ENCODE measurements around the gene C22orf39. TPM values are rescaled to one million over a fixed set of nuclear protein-coding genes. Genes with fewer than 3 reads are reported as not detected.

Gene C22orf39
- total RNA-seq, 1 donor: 14.8 TPM

- H3K27me3 ChIP-seq (ENCODE audit: insufficient read depth, low read length): no peaks in the 10 kb centered on the region
- peaks cover 55% of the 10 kb centered on the region for H3K36me3 ChIP-seq (ENCODE audit: insufficient read depth, low read length)
- no peak for DNase-seq (ENCODE audit: insufficient read length, low spot score, missing footprints)
- H3K4me3 ChIP-seq (ENCODE audit: insufficient read depth, low read length): no peak overlapping the region
- peaks cover 18% of the 10 kb centered on the region for H3K79me2 ChIP-seq (ENCODE audit: insufficient read depth, low read length)
- no peaks in the 10 kb centered on the region for H4K20me1 ChIP-seq (ENCODE audit: insufficient read depth, low read length)
- peaks cover 13% of the 10 kb centered on the region for H3K4me1 ChIP-seq (ENCODE audit: insufficient read depth, low read length)
- no peak for TF ChIP-seq CTCF (IDR thresholded peaks at IDR 0.05; ENCODE audit: extremely low read depth, low read depth, low read length)
- no peak overlapping the region for H3K4me2 ChIP-seq (ENCODE audit: insufficient read depth, low read length)
- H3K27ac ChIP-seq (ENCODE audit: low read depth, low read length): no peak overlapping the region
- no peaks in the 10 kb centered on the region for H3K9me3 ChIP-seq (ENCODE audit: low read depth, low read length)
- H2AFZ ChIP-seq (ENCODE audit: low read length): no peak overlapping the region
Observed at GRCh38 chr22:19450363-19451175, 3.1 kb upstream of the C22orf39 start.

- TF ChIP-seq CTCF (IDR thresholded peaks at IDR 0.05; ENCODE audit: extremely low read depth, low read depth, low read length): no peak
- Histone ChIP-seq H3K4me1 (ENCODE audit: insufficient read depth, low read length) (peaks cover 13% of the 10 kb centered on the region), H3K9me3 (ENCODE audit: low read depth, low read length) (no peaks in the 10 kb centered on the region), H3K27me3 (ENCODE audit: insufficient read depth, low read length) (no peaks in the 10 kb centered on the region), H3K27ac (ENCODE audit: low read depth, low read length) (no peak overlapping the region), H3K79me2 (ENCODE audit: insufficient read depth, low read length) (peaks cover 30% of the 10 kb centered on the region), H3K36me3 (ENCODE audit: insufficient read depth, low read length) (peaks cover 46% of the 10 kb centered on the region), H4K20me1 (ENCODE audit: insufficient read depth, low read length) (peaks cover 3% of the 10 kb centered on the region), H3K4me2 (ENCODE audit: insufficient read depth, low read length) (no peak overlapping the region), H3K4me3 (ENCODE audit: insufficient read depth, low read length) (no peak overlapping the region), H2AFZ (ENCODE audit: low read length) (no peak overlapping the region)
- DNase-seq (ENCODE audit: insufficient read length, low spot score, missing footprints): no peak
Observed at GRCh38 chr22:19449422-19449767, 1.9 kb upstream of the C22orf39 start.

GRCh38 chr22:19448739-19449421 lies 1.4 kb upstream of the C22orf39 start:
- Histone ChIP-seq H3K36me3 (ENCODE audit: insufficient read depth, low read length) (peaks cover 46% of the 10 kb centered on the region), H2AFZ (ENCODE audit: low read length) (no peak overlapping the region), H4K20me1 (ENCODE audit: insufficient read depth, low read length) (peaks cover 8% of the 10 kb centered on the region), H3K4me2 (ENCODE audit: insufficient read depth, low read length) (peak overlapping the region; percentile 99), H3K79me2 (ENCODE audit: insufficient read depth, low read length) (peaks cover 35% of the 10 kb centered on the region), H3K4me1 (ENCODE audit: insufficient read depth, low read length) (peaks cover 13% of the 10 kb centered on the region), H3K27me3 (ENCODE audit: insufficient read depth, low read length) (no peaks in the 10 kb centered on the region), H3K4me3 (ENCODE audit: insufficient read depth, low read length) (no peak overlapping the region), H3K27ac (ENCODE audit: low read depth, low read length) (no peak overlapping the region), H3K9me3 (ENCODE audit: low read depth, low read length) (no peaks in the 10 kb centered on the region)
- no peak for TF ChIP-seq CTCF (IDR thresholded peaks at IDR 0.05; ENCODE audit: extremely low read depth, low read depth, low read length)
- DNase-seq (ENCODE audit: insufficient read length, low spot score, missing footprints): no peak

- peak; percentile 97 for DNase-seq (ENCODE audit: insufficient read length, low spot score, missing footprints)
- Histone ChIP-seq H4K20me1 (ENCODE audit: insufficient read depth, low read length) (peaks cover 9% of the 10 kb centered on the region), H3K9me3 (ENCODE audit: low read depth, low read length) (no peaks in the 10 kb centered on the region), H3K79me2 (ENCODE audit: insufficient read depth, low read length) (peaks cover 42% of the 10 kb centered on the region), H2AFZ (ENCODE audit: low read length) (peak overlapping the region; percentile 90), H3K4me1 (ENCODE audit: insufficient read depth, low read length) (peaks cover 13% of the 10 kb centered on the region), H3K27ac (ENCODE audit: low read depth, low read length) (peak overlapping the region; percentile 87), H3K4me3 (ENCODE audit: insufficient read depth, low read length) (peak overlapping the region; percentile 91), H3K27me3 (ENCODE audit: insufficient read depth, low read length) (no peaks in the 10 kb centered on the region), H3K36me3 (ENCODE audit: insufficient read depth, low read length) (peaks cover 46% of the 10 kb centered on the region), H3K4me2 (ENCODE audit: insufficient read depth, low read length) (peak overlapping the region; percentile 99)
- no peak for TF ChIP-seq CTCF (IDR thresholded peaks at IDR 0.05; ENCODE audit: extremely low read depth, low read depth, low read length)
Observed at GRCh38 chr22:19448076-19448607, 631 bp upstream of the C22orf39 start.
